DOHH2 (cell line): ENCODE results near the gene ZNF593OS.

Source experiments
- H3F3A ChIP-seq: fragments of 200-600 bp; sonication (generic), shearing (Covaris generic); 2 replicates; pipeline ENCODE4 v1.6.0; 2016; ENCODE audit warnings: antibody characterized with exemption, mild to moderate bottlenecking; ENCODE audit not compliant: control insufficient read depth, insufficient read depth
- H3K27ac ChIP-seq: fragments of 200-600 bp; sonication (generic); 2 replicates; pipeline ENCODE4 v1.5.1; 2014; ENCODE audit warnings: low read depth, mild to moderate bottlenecking, low read length, moderate library complexity
- H3K27me3 ChIP-seq: fragments of 200-600 bp; sonication (generic); 2 replicates; pipeline ENCODE4 v1.6.1; 2014; ENCODE audit warnings: mild to moderate bottlenecking, low read length, mixed read lengths; ENCODE audit not compliant: control insufficient read depth
- H3K36me3 ChIP-seq: fragments of 200-600 bp; sonication (generic); 2 replicates; pipeline ENCODE4 v1.6.1; 2014; ENCODE audit warnings: mild to moderate bottlenecking, low read length, moderate library complexity, mixed read lengths; ENCODE audit not compliant: control insufficient read depth
- H3K4me1 ChIP-seq: fragments of 200-600 bp; sonication (generic); 2 replicates; pipeline ENCODE4 v1.6.1; 2014; ENCODE audit warnings: mild to moderate bottlenecking, low read length, mixed read lengths; ENCODE audit not compliant: control insufficient read depth
- H3K4me2 ChIP-seq: fragments of 200-600 bp; sonication (generic); 2 replicates; pipeline ENCODE4 v1.6.0; 2014; ENCODE audit warnings: mild to moderate bottlenecking, low read length, moderate library complexity
- H3K4me3 ChIP-seq: fragments of 200-600 bp; sonication (generic); 2 replicates; pipeline ENCODE4 v1.5.1; 2014; ENCODE audit warnings: mild to moderate bottlenecking, low read length, mixed read lengths
- H3K79me2 ChIP-seq: fragments of 200-600 bp; sonication (generic); 2 replicates; pipeline ENCODE4 v1.6.1; 2014; ENCODE audit warnings: mild to moderate bottlenecking, low read length, mixed read lengths; ENCODE audit not compliant: control insufficient read depth
- H3K9me2 ChIP-seq: fragments of 200-600 bp; sonication (generic); replicated peaks from 2 replicates; pipeline ENCODE4 v1.6.1; 2014; ENCODE audit warnings: mild to moderate bottlenecking, low read length, mixed read lengths; ENCODE audit not compliant: control insufficient read depth
- H3K9me3 ChIP-seq: fragments of 200-600 bp; sonication (generic); 2 replicates; pipeline ENCODE4 v1.6.1; 2014; ENCODE audit warnings: antibody characterized with exemption, low read length, mixed read lengths; ENCODE audit not compliant: control insufficient read depth, insufficient read depth
- H4K20me1 ChIP-seq: fragments of 200-600 bp; sonication (generic); 2 replicates; pipeline ENCODE4 v1.6.0; 2014; ENCODE audit warnings: low read depth, mild to moderate bottlenecking, antibody characterized with exemption, low read length, moderate library complexity; ENCODE audit not compliant: control insufficient read depth, insufficient read depth
- EZH2phosphoT487 ChIP-seq: fragments of 200-600 bp; sonication (generic); IDR thresholded peaks from 2 replicates; pipeline ENCODE4 v1.6.1; 2017; ENCODE audit warnings: borderline replicate concordance, mild to moderate bottlenecking, antibody characterized with exemption, low read length, moderate library complexity, mixed read lengths
- TF ChIP-seq, protein P1 (sequence below): fragments of 200-600 bp; sonication (generic); IDR thresholded peaks from one replicate; pipeline ENCODE4 v1.5.1; 2014; ENCODE audit warnings: antibody characterized with exemption, mild to moderate bottlenecking, low read depth, low read length; ENCODE audit not compliant: poor library complexity, severe bottlenecking

ZNF593OS gene

DNA sequence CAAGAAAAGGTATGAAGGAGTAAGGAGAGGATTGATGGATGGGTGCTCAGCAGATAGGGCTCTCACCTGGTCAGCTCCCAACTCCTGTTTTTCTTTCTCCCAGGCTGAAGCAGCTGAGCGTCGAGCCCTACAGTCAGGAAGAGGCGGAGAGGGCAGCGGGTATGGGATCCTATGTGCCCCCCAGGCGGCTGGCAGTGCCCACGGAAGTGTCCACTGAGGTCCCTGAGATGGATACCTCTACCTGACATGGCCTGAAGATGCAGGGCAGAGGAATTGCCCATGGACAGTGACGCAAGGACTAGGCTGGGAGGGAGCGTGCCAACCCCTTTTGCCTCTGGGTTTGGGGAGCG, 1.2 kb downstream of the ZNF593OS start:
- Histone ChIP-seq H3F3A (peaks cover 3% of the 10 kb centered on the region; the same call in 1 of the 2 replicates), H3K79me2 (peaks cover 20% of the 10 kb centered on the region), H3K27me3 (no peaks in the 10 kb centered on the region), H3K9me2 (no peaks in the 10 kb centered on the region), H3K9me3 (no peaks in the 10 kb centered on the region), H3K36me3 (peaks cover 22% of the 10 kb centered on the region), H4K20me1 (no peaks in the 10 kb centered on the region), H3K4me2 (peak overlapping the region; percentile 89), H3K4me1 (peaks cover 14% of the 10 kb centered on the region), H3K27ac (peak overlapping the region; percentile 22; the same call in 1 of the 2 replicates), H3K4me3 (peak overlapping the region; percentile 93)
- TF ChIP-seq EZH2phosphoT487: no peak
- TF ChIP-seq, protein P1, sequence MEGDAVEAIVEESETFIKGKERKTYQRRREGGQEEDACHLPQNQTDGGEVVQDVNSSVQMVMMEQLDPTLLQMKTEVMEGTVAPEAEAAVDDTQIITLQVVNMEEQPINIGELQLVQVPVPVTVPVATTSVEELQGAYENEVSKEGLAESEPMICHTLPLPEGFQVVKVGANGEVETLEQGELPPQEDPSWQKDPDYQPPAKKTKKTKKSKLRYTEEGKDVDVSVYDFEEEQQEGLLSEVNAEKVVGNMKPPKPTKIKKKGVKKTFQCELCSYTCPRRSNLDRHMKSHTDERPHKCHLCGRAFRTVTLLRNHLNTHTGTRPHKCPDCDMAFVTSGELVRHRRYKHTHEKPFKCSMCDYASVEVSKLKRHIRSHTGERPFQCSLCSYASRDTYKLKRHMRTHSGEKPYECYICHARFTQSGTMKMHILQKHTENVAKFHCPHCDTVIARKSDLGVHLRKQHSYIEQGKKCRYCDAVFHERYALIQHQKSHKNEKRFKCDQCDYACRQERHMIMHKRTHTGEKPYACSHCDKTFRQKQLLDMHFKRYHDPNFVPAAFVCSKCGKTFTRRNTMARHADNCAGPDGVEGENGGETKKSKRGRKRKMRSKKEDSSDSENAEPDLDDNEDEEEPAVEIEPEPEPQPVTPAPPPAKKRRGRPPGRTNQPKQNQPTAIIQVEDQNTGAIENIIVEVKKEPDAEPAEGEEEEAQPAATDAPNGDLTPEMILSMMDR: no peak

DNA sequence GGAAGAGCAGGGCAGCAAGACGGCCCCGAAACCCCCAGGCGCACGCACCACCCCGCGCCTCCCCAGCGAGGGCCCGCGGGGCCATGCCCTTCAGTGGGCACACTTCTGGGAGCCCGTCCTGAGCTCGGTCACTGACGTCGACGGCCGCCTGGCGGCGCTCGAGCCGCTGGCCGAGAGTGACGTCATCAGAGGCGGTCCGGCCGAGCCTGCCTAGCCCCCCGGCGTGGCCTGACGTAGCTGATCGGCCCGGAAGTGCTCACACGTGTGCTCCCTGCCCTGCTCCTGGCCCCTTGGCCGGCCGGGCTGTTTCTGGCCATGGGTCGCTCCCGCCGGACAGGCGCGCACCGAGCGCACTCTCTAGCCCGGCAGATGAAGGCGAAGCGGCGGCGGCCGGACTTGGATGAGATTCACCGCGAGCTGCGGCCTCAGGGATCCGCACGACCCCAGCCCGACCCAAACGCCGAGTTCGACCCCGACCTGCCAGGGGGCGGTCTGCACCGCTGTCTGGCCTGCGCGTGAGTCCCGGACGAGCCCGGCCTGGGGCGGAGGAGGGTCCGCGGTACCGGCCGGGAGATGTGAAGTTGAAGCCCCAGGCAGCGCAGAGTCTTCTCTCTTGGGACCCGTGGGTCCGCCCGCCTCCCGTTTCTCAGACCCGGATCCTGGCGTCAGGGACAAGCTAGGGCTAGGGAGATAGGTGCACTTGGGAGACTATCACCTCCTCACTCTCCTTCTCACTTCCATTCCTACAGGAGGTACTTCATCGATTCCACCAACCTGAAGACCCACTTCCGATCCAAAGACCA, 1.8 kb downstream of the ZNF593OS start, which contains the start of gene ZNF593:
Gene ZNF593 (plus strand): TSS at position 240 of the 803 bp plus-strand sequence. CDS start 76 bp downstream, at position 316.
- H3K4me1 ChIP-seq: peaks cover 14% of the 10 kb centered on the region
- H3K27ac ChIP-seq: peak within 1 kb of the TSS; percentile 22; the same call in 1 of the 2 replicates
- peak within 1 kb of the TSS; percentile 89 for H3K4me2 ChIP-seq
- peaks cover 3% of the 10 kb centered on the region; the same call in 1 of the 2 replicates for H3F3A ChIP-seq
- H3K9me3 ChIP-seq: no peaks in the 10 kb centered on the region
- peak within 1 kb of the TSS; percentile 93 for H3K4me3 ChIP-seq
- peaks cover 22% of the 10 kb centered on the region for H3K36me3 ChIP-seq
- H4K20me1 ChIP-seq: no peaks in the 10 kb centered on the region
- peaks cover 20% of the 10 kb centered on the region for H3K79me2 ChIP-seq
- no peaks in the 10 kb centered on the region; the same call in 1 of the 2 replicates for H3K27me3 ChIP-seq
- no peak for TF ChIP-seq EZH2phosphoT487
- TF ChIP-seq, protein P1: peak; percentile 87
- no peaks in the 10 kb centered on the region for H3K9me2 ChIP-seq

GRCh38 chr1:26169198-26169554, 2.5 kb downstream of the ZNF593OS start:
- peaks cover 20% of the 10 kb centered on the region for H3K79me2 ChIP-seq
- H3F3A ChIP-seq: peaks cover 3% of the 10 kb centered on the region; the same call in 1 of the 2 replicates
- H3K36me3 ChIP-seq: peaks cover 22% of the 10 kb centered on the region
- no peaks in the 10 kb centered on the region for H4K20me1 ChIP-seq
- no peaks in the 10 kb centered on the region for H3K9me2 ChIP-seq
- peaks cover 20% of the 10 kb centered on the region for H3K4me1 ChIP-seq
- H3K4me3 ChIP-seq: peak overlapping the region; percentile 93
- H3K27ac ChIP-seq: no peak overlapping the region
- no peaks in the 10 kb centered on the region for H3K9me3 ChIP-seq
- TF ChIP-seq, protein P1: no peak
- TF ChIP-seq EZH2phosphoT487: no peak
- H3K4me2 ChIP-seq: peak overlapping the region; percentile 89
- peaks cover 4% of the 10 kb centered on the region for H3K27me3 ChIP-seq
